Stimulated activated CD4-positive, alpha-beta T cell treated with anti-CD3 and anti-CD28 coated beads, Interleukin-1b, Interleukin-23, amount 100 ng/mL, for 48 hours (primary cell): ENCODE measurements around the gene MUC4.
"Not testable (repeated sequence)": the region's sequence is repeated elsewhere in the genome, so short reads cannot be mapped to it uniquely, and the experiment has no call there.

ENCODE experiments used
- DNase-seq: peaks from one replicate; pipeline ENCODE4 v3.0.0-alpha.2; 2020

The MUC4 gene

DNA sequence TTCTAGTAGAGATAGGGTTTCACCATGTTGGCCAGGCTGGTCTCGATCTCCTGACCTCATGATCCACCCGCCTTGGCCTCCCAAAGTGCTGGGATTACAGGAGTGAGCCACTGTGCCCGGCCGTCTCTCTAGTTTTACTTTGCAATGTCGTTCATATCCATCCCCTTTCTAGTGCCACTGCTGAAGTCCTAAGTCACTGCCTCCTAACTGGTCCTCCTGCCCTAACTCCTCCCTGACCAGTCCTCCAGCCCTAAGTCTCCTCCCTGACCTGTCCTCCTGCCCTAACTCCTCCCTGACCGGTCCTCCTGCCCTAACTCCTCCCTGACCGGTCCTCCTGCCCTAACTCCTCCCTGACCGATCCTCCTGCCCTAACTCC, 99.2 kb downstream of the MUC4 start:
- not testable (repeated sequence) for DNase-seq

DNA sequence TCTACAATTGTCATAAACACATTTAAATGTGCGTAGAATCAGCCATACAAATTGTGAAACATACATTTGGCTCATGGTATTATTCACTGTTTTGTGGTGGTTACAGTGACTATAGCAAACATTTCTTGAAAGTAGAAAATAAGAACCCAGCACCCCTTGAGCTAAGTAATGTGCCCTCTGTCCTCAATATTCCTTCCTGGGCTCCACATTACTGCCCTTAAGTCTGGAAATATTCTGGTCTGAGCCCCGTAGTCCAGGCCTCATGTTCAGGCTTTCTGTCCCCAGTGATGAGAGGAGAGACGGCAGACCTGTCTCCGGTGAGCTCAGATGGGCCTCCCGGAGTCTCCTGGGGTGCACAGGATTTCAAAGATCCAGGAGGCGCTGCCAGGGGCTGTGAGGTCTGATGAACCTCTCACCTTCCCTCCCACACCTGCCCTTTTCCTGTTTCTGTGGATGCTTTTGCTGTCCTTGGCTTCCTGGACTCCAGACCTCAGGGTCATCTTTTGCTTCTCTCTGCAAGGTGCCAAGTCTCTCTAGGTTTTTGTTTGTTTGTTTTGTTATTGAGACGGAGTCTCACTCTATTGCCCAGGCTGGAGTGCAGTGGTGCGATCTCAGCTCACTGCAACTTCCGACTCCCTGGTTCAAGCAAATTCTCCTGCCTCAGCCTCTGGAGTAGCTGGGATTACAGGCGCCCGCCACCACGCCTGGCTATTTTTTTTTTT, 99.8 kb downstream of the MUC4 start:
- DNase-seq: no peak

GRCh38 chr3:195711091-195711812, 100.5 kb downstream of the MUC4 start:
- not testable (repeated sequence) for DNase-seq

DNA sequence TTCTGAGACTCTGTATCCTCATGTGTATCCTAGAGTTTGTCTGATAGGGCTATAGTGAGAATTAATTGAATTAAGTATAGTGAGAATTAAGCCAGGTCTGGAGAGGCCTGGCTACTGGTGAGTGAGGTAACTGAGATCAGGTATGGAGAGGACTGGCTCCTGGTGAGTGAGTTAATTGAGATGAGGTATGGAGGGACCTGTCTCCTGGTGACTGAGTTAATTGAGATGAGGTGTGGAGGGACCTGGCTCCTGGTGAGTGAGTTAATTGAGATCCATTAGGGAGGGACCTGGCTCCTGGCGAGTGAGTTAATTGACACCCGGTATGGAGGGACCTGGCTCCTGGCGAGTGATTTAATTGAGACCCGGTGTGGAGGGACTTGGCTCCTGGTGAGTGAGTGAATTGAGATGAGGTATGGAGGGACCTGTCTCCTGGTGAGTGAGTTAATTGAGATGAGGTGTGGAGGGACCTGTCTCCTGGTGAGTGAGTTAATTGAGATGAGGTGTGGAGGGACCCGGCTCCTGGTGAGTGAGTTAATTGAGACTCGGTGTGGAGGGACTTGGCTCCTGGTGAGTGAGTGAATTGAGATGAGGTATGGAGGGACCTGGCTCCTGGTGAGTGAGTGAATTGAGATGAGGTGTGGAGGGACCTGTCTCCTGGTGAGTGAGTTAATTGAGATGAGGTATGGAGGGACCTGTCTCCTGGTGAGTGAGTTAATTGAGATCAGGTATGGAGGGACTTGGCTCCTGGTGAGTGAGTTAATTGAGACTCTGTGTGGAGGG, 101.4 kb downstream of the MUC4 start:
- not testable (repeated sequence) for DNase-seq

- DNase-seq: no peak
Measured at GRCh38 chr3:195709676-195710085, 102.0 kb downstream of the MUC4 start.

- no peak for DNase-seq
Measured at GRCh38 chr3:195708626-195709481, 102.9 kb downstream of the MUC4 start.

GRCh38 chr3:195708061-195708460, 103.7 kb downstream of the MUC4 start:
- DNase-seq: no peak

- DNase-seq: no peak
Measured at GRCh38 chr3:195705081-195705991, 106.4 kb downstream of the MUC4 start.

- DNase-seq: no peak
Measured at GRCh38 chr3:195704433-195704999, 107.2 kb downstream of the MUC4 start.

DNA sequence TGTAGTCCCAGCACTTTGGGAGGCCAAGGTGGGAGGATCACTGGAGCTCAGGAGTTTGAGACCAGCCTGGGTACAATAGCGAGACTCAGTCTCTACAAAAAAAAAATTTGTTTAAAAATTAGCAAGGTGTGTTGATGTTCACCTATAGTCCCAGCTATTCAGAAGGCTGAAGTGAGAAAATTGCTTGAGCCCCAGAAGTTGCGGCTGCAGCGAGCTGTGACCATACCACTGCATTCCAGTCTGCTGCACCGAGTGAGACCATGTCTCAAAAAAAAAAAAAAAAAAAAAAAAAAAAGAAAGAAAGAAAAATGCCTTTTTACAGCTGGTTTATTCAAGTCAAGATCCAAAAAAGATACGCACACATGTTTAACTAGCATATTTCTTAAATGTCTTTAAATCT, 108.0 kb downstream of the MUC4 start:
- no peak for DNase-seq

- no peak for DNase-seq
Measured at GRCh38 chr3:195701042-195701915, 110.5 kb downstream of the MUC4 start.

- DNase-seq: no peak
Measured at GRCh38 chr3:195700319-195700718, 111.4 kb downstream of the MUC4 start.

DNA sequence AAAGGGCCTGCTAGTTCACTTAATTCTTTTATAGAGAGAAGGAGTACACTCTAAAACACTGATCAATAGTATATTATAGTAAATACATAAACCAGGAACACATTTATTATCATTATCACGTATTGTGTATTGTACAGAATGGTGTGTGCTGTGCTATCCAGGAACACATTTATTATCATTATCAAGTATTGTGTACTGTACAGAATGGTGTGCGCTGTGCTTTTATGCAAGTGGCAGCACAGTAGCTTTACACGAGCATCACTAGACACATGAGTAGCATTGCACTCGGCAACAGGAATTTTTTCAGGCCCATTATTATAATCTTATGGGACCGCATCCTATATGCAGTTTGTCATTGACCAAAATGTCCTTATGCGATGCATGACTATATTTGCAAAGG, 111.9 kb downstream of the MUC4 start:
- no peak for DNase-seq

GRCh38 chr3:195699388-195699771, 112.3 kb downstream of the MUC4 start:
- DNase-seq: no peak

DNA sequence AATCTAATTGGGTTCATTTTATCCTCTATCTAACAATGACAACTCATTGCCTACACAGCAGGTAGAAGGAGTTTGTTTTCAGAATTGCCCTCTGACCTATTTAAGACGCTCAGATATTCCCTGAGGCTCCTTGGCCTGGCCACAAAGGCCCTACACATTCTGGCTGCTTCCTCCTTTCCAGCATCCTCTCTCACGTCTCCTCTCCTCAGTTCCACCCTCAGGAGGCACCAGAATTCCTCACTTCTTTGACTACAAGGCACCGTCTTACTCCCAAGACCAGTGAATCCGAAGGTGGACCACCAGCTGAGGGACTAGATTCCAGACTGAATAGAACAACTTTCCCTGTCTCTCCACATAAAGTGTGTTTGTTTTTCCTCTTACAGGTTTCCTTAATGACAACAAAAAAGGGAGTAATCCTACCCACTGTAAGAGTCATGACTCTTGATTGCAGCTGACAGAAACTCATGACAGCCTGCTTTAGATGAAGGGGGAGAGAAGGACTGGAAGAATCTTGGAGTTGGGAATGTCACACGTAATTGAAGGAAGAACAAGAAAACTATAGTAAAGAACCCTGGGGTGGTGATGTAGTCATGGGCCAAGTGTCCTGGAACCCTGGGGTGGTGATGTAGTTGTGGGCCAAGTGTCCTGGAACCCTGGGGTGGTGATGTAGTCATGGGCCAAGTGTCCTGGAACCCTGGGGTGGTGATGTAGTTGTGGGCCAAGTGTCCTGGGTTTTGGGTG, 112.9 kb downstream of the MUC4 start:
- no peak for DNase-seq

- no peak for DNase-seq
Measured at GRCh38 chr3:195698325-195698646, 113.4 kb downstream of the MUC4 start.

- DNase-seq: no peak
Measured at GRCh38 chr3:195697582-195698324, 114.0 kb downstream of the MUC4 start.
